Ascending aorta (tissue), 2 donors: Measurements from ENCODE around the gene MET. TPM values are rescaled to one million over a fixed set of nuclear protein-coding genes. Genes with fewer than 3 reads are reported as not detected.

Experiments
- DNase-seq, 2 donors: peaks; one replicate each; pipeline ENCODE4 v3.0.0-alpha.2; 2019; ENCODE audit warnings: low spot score in 2 of 2
- H3K27ac ChIP-seq, 2 donors: fragments of 200-600 bp; sonication (generic); one replicate each; pipeline ENCODE4 v1.5.1; 2016 to 2017; ENCODE audit warnings: mild to moderate bottlenecking in 1 of 2
- H3K27me3 ChIP-seq: fragments of 200-600 bp; sonication (generic); one replicate; pipeline ENCODE4 v1.5.1; 2017
- H3K36me3 ChIP-seq, 2 donors: fragments of 200-600 bp; sonication (generic); one replicate each; pipeline ENCODE4 v1.5.1; 2016
- H3K4me1 ChIP-seq, 2 donors: fragments of 200-600 bp; sonication (generic); one replicate each; pipeline ENCODE4 v1.5.1; 2016 to 2017; ENCODE audit warnings: mild to moderate bottlenecking in 1 of 2
- H3K4me3 ChIP-seq, 2 donors: fragments of 200-600 bp; sonication (generic); one replicate each; pipeline ENCODE4 v1.5.1; 2016 to 2017; ENCODE audit warnings: mild to moderate bottlenecking in 1 of 2
- H3K9me3 ChIP-seq, 2 donors: fragments of 200-600 bp; sonication (generic); one replicate each; pipeline ENCODE4 v1.5.1; 2016
- CTCF ChIP-seq, 3 experiments: fragments of 200-600 bp in 2 of 3; fragments of 450-650 bp in 1 of 3; sonication (generic) in 2 of 3; IDR thresholded peaks; one replicate each; pipeline ENCODE4 v1.5.1; 2016 to 2019; ENCODE audit warnings: antibody characterized with exemption in 3 of 3, mild to moderate bottlenecking in 1 of 3, moderate library complexity in 1 of 3
- intact Hi-C: fragments of 100-400 bp; cut with DNase I; formaldehyde crosslinking; loops from one replicate; pipeline ENCODE4 v1.15.1; 2023
- total RNA-seq: library from RNA; depleted of rRNA; stranded (reverse); fragments of >200 nt; gene quantifications from one replicate; pipeline ENCODE4 v1.1.0, GENCODE V29; 2016

MET gene
- total RNA-seq, 1 donor from 2014 or later, result 29.5 TPM

- Histone ChIP-seq H3K27me3 (no peaks in the 10 kb centered on the region), H3K27ac (no peak overlapping the region), H3K9me3 (no peaks in the 10 kb centered on the region), H3K4me3 (no peak overlapping the region), H3K36me3 (no peaks in the 10 kb centered on the region), H3K4me1 (no peaks in the 10 kb centered on the region)
- intact Hi-C loops, result no loop called here
- DNase-seq, result no peak
- no peak for TF ChIP-seq CTCF (IDR thresholded peaks at IDR 0.05)
Observed at GRCh38 chr7:116832692-116833091, 160.7 kb downstream of the MET start.

- Histone ChIP-seq H3K27me3 (no peaks in the 10 kb centered on the region), H3K9me3 (no peaks in the 10 kb centered on the region), H3K4me3 (no peak overlapping the region), H3K36me3 (no peaks in the 10 kb centered on the region), H3K27ac (no peak overlapping the region), H3K4me1 (no peaks in the 10 kb centered on the region)
- DNase-seq, result no peak
- TF ChIP-seq CTCF (IDR thresholded peaks at IDR 0.05), result no peak
- intact Hi-C loops, result no loop called here
Observed at GRCh38 chr7:116834815-116835504, 163.0 kb downstream of the MET start.

- no peaks in the 10 kb centered on the region for H3K27me3 ChIP-seq
- no peak for TF ChIP-seq CTCF (IDR thresholded peaks at IDR 0.05)
- no peak overlapping the region for H3K4me3 ChIP-seq
- intact Hi-C loops, result no loop called here
- no peaks in the 10 kb centered on the region for H3K4me1 ChIP-seq
- no peaks in the 10 kb centered on the region for H3K9me3 ChIP-seq
- no peak for DNase-seq
- no peak overlapping the region for H3K27ac ChIP-seq
- H3K36me3 ChIP-seq, result no peaks in the 10 kb centered on the region
Observed at GRCh38 chr7:116836048-116836447, 164.1 kb downstream of the MET start.

GRCh38 chr7:116836911-116837310 lies 164.9 kb downstream of the MET start:
- Histone ChIP-seq H3K4me1 (no peaks in the 10 kb centered on the region), H3K4me3 (no peak overlapping the region), H3K9me3 (no peaks in the 10 kb centered on the region), H3K36me3 (no peaks in the 10 kb centered on the region), H3K27me3 (no peaks in the 10 kb centered on the region), H3K27ac (no peak overlapping the region)
- intact Hi-C loops, result no loop called here
- TF ChIP-seq CTCF (IDR thresholded peaks at IDR 0.05), result no peak
- DNase-seq, result no peak

GRCh38 chr7:116837586-116837985 lies 165.6 kb downstream of the MET start:
- Histone ChIP-seq H3K27ac (no peak overlapping the region), H3K27me3 (no peaks in the 10 kb centered on the region), H3K9me3 (no peaks in the 10 kb centered on the region), H3K36me3 (no peaks in the 10 kb centered on the region), H3K4me1 (no peaks in the 10 kb centered on the region), H3K4me3 (no peak overlapping the region)
- no peak for TF ChIP-seq CTCF (IDR thresholded peaks at IDR 0.05)
- no peak for DNase-seq
- intact Hi-C loops, result no loop called here

GRCh38 chr7:116840256-116840655 lies 168.3 kb downstream of the MET start:
- Histone ChIP-seq H3K9me3 (no peaks in the 10 kb centered on the region), H3K4me3 (no peak overlapping the region), H3K27me3 (no peaks in the 10 kb centered on the region), H3K4me1 (no peaks in the 10 kb centered on the region), H3K27ac (no peak overlapping the region), H3K36me3 (no peaks in the 10 kb centered on the region)
- no peak for TF ChIP-seq CTCF (IDR thresholded peaks at IDR 0.05)
- no peak for DNase-seq
- intact Hi-C loops, result no loop called here
